IPS DF 6.9 (cell line): ENCODE measurements around the gene IFNGR2.
"Not testable (repeated sequence)": the region's sequence is repeated elsewhere in the genome, so short reads cannot be mapped to it uniquely, and the experiment has no call there.

Experiments
- DNase-seq: peaks from one replicate; pipeline ENCODE4 v3.0.0-alpha.2; 2013; ENCODE audit warnings: low read depth, low spot score
- H3K27ac ChIP-seq: one replicate; pipeline ENCODE4 v1.5.1; 2013; ENCODE audit warnings: low read length, control low read depth
- H3K27me3 ChIP-seq: 2 replicates; pipeline ENCODE4 v1.6.1; 2013; ENCODE audit warnings: mild to moderate bottlenecking, low read length; ENCODE audit not compliant: control insufficient read depth, insufficient read depth
- H3K36me3 ChIP-seq: 2 replicates; pipeline ENCODE4 v1.6.1; 2013; ENCODE audit warnings: low read length; ENCODE audit not compliant: control insufficient read depth, insufficient read depth
- H3K4me1 ChIP-seq: 2 replicates; pipeline ENCODE4 v1.6.1; 2013; ENCODE audit warnings: low read length; ENCODE audit not compliant: control insufficient read depth, insufficient read depth
- H3K4me3 ChIP-seq: 2 replicates; pipeline ENCODE4 v1.5.1; 2013; ENCODE audit warnings: mild to moderate bottlenecking, low read length
- H3K9me3 ChIP-seq: 2 replicates; pipeline ENCODE4 v1.6.1; 2013; ENCODE audit warnings: low read length, inconsistent platforms; ENCODE audit not compliant: control insufficient read depth, insufficient read depth
- WGBS: extraction: QIAGEN DNeasy Blood & Tissue Kit; methylation state at CpG from one replicate; pipeline ENCODE4 v1.1.7; 2013; ENCODE audit warnings: mixed read lengths, missing lambda C conversion rate; ENCODE audit not compliant: insufficient read length, insufficient coverage; 5-methylcytosine and 5-hydroxymethylcytosine counted together

IFNGR2 gene

GRCh38 chr21:33433425-33434114 lies 30.4 kb downstream of the IFNGR2 start:
- Histone ChIP-seq H3K27ac (no peak overlapping the region), H3K36me3 (peaks cover 20% of the 10 kb centered on the region), H3K27me3 (no peaks in the 10 kb centered on the region), H3K4me1 (no peaks in the 10 kb centered on the region), H3K4me3 (no peak overlapping the region), H3K9me3 (no peaks in the 10 kb centered on the region)
- WGBS, result 100% methylated on average over 1 of the region's 8 CpGs
- DNase-seq, result no peak

- no CpG with 5 or more reads among the region's 5 CpGs for WGBS
- Histone ChIP-seq H3K36me3 (peaks cover 16% of the 10 kb centered on the region), H3K4me3 (no peak overlapping the region), H3K27me3 (no peaks in the 10 kb centered on the region), H3K4me1 (no peaks in the 10 kb centered on the region), H3K9me3 (no peaks in the 10 kb centered on the region), H3K27ac (no peak overlapping the region)
- DNase-seq, result no peak
These were observed 31.7 kb downstream of the IFNGR2 start for GRCh38 chr21:33434770-33435360.

- no peak overlapping the region for H3K4me3 ChIP-seq
- H3K36me3 ChIP-seq, result peaks cover 13% of the 10 kb centered on the region
- H3K27ac ChIP-seq, result no peak overlapping the region
- H3K9me3 ChIP-seq, result no peaks in the 10 kb centered on the region
- no peaks in the 10 kb centered on the region for H3K27me3 ChIP-seq
- no peaks in the 10 kb centered on the region for H3K4me1 ChIP-seq
- no CpG with 5 or more reads among the region's 6 CpGs for WGBS
- DNase-seq, result no peak
These were observed 33.9 kb downstream of the IFNGR2 start for GRCh38 chr21:33437140-33437539.

- Histone ChIP-seq H3K27ac (no peak overlapping the region), H3K9me3 (no peaks in the 10 kb centered on the region), H3K27me3 (no peaks in the 10 kb centered on the region), H3K36me3 (no peaks in the 10 kb centered on the region), H3K4me1 (no peaks in the 10 kb centered on the region), H3K4me3 (no peak overlapping the region)
- DNase-seq, result no peak
- no CpG with 5 or more reads among the region's 11 CpGs for WGBS
These were observed 38.6 kb downstream of the IFNGR2 start for GRCh38 chr21:33441489-33442477.

GRCh38 chr21:33443194-33443593 lies 40.0 kb downstream of the IFNGR2 start:
- H3K4me1 ChIP-seq, result no peaks in the 10 kb centered on the region
- no peak overlapping the region for H3K4me3 ChIP-seq
- no CpG with 5 or more reads among the region's 5 CpGs for WGBS
- no peak overlapping the region for H3K27ac ChIP-seq
- no peaks in the 10 kb centered on the region for H3K9me3 ChIP-seq
- DNase-seq, result no peak
- no peaks in the 10 kb centered on the region for H3K36me3 ChIP-seq
- no peaks in the 10 kb centered on the region for H3K27me3 ChIP-seq

- Histone ChIP-seq H3K9me3 (no peaks in the 10 kb centered on the region), H3K4me1 (no peaks in the 10 kb centered on the region), H3K27me3 (no peaks in the 10 kb centered on the region), H3K4me3 (no peak overlapping the region), H3K27ac (no peak overlapping the region), H3K36me3 (no peaks in the 10 kb centered on the region)
- no peak for DNase-seq
- no CpG with 5 or more reads among the region's 2 CpGs for WGBS
These were observed 41.3 kb downstream of the IFNGR2 start for GRCh38 chr21:33444499-33444898.

- DNase-seq, H3K4me1 ChIP-seq, H3K36me3 ChIP-seq, H3K27me3 ChIP-seq, H3K27ac ChIP-seq, H3K9me3 ChIP-seq, H3K4me3 ChIP-seq: not testable (repeated sequence)
- no CpG with 5 or more reads among the region's 6 CpGs for WGBS
These were observed 43.4 kb downstream of the IFNGR2 start for GRCh38 chr21:33446620-33447019.

- no peaks in the 10 kb centered on the region for H3K4me1 ChIP-seq
- H3K27me3 ChIP-seq, result no peaks in the 10 kb centered on the region
- H3K27ac ChIP-seq, result no peak overlapping the region
- H3K9me3 ChIP-seq, result no peaks in the 10 kb centered on the region
- WGBS, result no CpG with 5 or more reads among the region's 4 CpGs
- H3K4me3 ChIP-seq, result no peak overlapping the region
- no peak for DNase-seq
- H3K36me3 ChIP-seq, result no peaks in the 10 kb centered on the region
These were observed 46.4 kb downstream of the IFNGR2 start for GRCh38 chr21:33449616-33450015.

GRCh38 chr21:33451634-33452071 lies 48.4 kb downstream of the IFNGR2 start:
- Histone ChIP-seq H3K4me3 (no peak overlapping the region), H3K4me1 (no peaks in the 10 kb centered on the region), H3K36me3 (no peaks in the 10 kb centered on the region), H3K9me3 (no peaks in the 10 kb centered on the region), H3K27ac (no peak overlapping the region), H3K27me3 (no peaks in the 10 kb centered on the region)
- WGBS, result no CpG with 5 or more reads among the region's 1 CpG
- no peak for DNase-seq

GRCh38 chr21:33452362-33452761 lies 49.1 kb downstream of the IFNGR2 start:
- no peak overlapping the region for H3K27ac ChIP-seq
- no peaks in the 10 kb centered on the region for H3K9me3 ChIP-seq
- WGBS, result no CpG with 5 or more reads among the region's 3 CpGs
- no peak overlapping the region for H3K4me3 ChIP-seq
- no peak for DNase-seq
- no peaks in the 10 kb centered on the region for H3K4me1 ChIP-seq
- no peaks in the 10 kb centered on the region for H3K36me3 ChIP-seq
- H3K27me3 ChIP-seq, result no peaks in the 10 kb centered on the region
